Tibial artery (tissue), 4 donors: ENCODE results near the gene EIF1B.

Experiments
- DNase-seq, 2 donors: peaks; one replicate each; pipeline ENCODE4 v3.0.0-alpha.2; 2019
- H3K27ac ChIP-seq, 2 donors: fragments of 200-600 bp; sonication (generic) in 1 of 2; 1 replicate in 1 of 2; 2 replicates in 1 of 2; pipeline ENCODE4 v1.5.1; 2018 to 2019; ENCODE audit warnings: mild to moderate bottlenecking in 1 of 2
- H3K27me3 ChIP-seq, 2 donors: fragments of 200-600 bp; sonication (generic) in 1 of 2; one replicate each; pipeline versions ENCODE4 v1.5.1 to v1.6.0; 2016 to 2019
- H3K36me3 ChIP-seq, 3 donors: fragments of 200-600 bp; sonication (generic) in 2 of 3; one replicate each; pipeline ENCODE4 v1.5.1; 2016 to 2019; ENCODE audit warnings: mild to moderate bottlenecking in 2 of 3
- H3K4me1 ChIP-seq, 4 donors: fragments of 200-600 bp; sonication (generic) in 2 of 4; 1 replicate in 3 of 4; 2 replicates in 1 of 4; pipeline ENCODE4 v1.5.1; 2016 to 2019
- H3K4me3 ChIP-seq, 2 donors: fragments of 200-600 bp; sonication (generic) in 1 of 2; 1 replicate in 1 of 2; 2 replicates in 1 of 2; pipeline ENCODE4 v1.5.1; 2018 to 2019; ENCODE audit warnings: mild to moderate bottlenecking in 2 of 2
- H3K9me3 ChIP-seq, 3 donors: fragments of 200-600 bp; sonication (generic) in 1 of 3; one replicate each; pipeline ENCODE4 v1.5.1; 2016 to 2019
- CTCF ChIP-seq, 2 experiments: fragments of 200-600 bp in 1 of 2; fragments of 450-650 bp in 1 of 2; IDR thresholded peaks; one replicate each; pipeline ENCODE4 v1.5.1; 2017 to 2019; ENCODE audit warnings: antibody characterized with exemption in 2 of 2, mild to moderate bottlenecking in 1 of 2, moderate library complexity in 1 of 2
- intact Hi-C: fragments of 100-400 bp; cut with DNase I; formaldehyde crosslinking; loops from one replicate; pipeline ENCODE4 v1.15.0; 2023; ENCODE audit warnings: low total_unique reads

The EIF1B gene

GRCh38 chr3:40325465-40325864 lies 16.0 kb downstream of the EIF1B start:
- H3K27ac ChIP-seq = no peak overlapping the region
- H3K4me1 ChIP-seq = peaks cover 0 to 3% (median 1%) of the 10 kb centered on the region in 4 donors
- no peaks in the 10 kb centered on the region for H3K27me3 ChIP-seq
- H3K4me3 ChIP-seq = no peak overlapping the region
- DNase-seq = no peak
- no peaks in the 10 kb centered on the region for H3K36me3 ChIP-seq
- no peaks in the 10 kb centered on the region for H3K9me3 ChIP-seq
- intact Hi-C loops = no loop called here
- TF ChIP-seq CTCF (IDR thresholded peaks at IDR 0.05) = no peak

- Histone ChIP-seq H3K36me3 (no peaks in the 10 kb centered on the region), H3K4me3 (no peak overlapping the region), H3K27me3 (no peaks in the 10 kb centered on the region), H3K27ac (no peak overlapping the region), H3K4me1 (peaks cover 0 to 3% (median 1%) of the 10 kb centered on the region in 4 donors), H3K9me3 (no peaks in the 10 kb centered on the region)
- no peak for DNase-seq
- no peak for TF ChIP-seq CTCF (IDR thresholded peaks at IDR 0.05)
- intact Hi-C loops = no loop called here
Measured at GRCh38 chr3:40328374-40328773, 18.9 kb downstream of the EIF1B start.

GRCh38 chr3:40329071-40329470 lies 19.6 kb downstream of the EIF1B start:
- no peak for TF ChIP-seq CTCF (IDR thresholded peaks at IDR 0.05)
- no peaks in the 10 kb centered on the region for H3K27me3 ChIP-seq
- intact Hi-C loops = no loop called here
- no peaks in the 10 kb centered on the region for H3K9me3 ChIP-seq
- no peak for DNase-seq
- no peak overlapping the region for H3K4me3 ChIP-seq
- H3K27ac ChIP-seq = no peak overlapping the region
- peaks cover 0 to 3% (median 1%) of the 10 kb centered on the region in 4 donors for H3K4me1 ChIP-seq
- no peaks in the 10 kb centered on the region for H3K36me3 ChIP-seq

GRCh38 chr3:40332684-40333083 lies 23.2 kb downstream of the EIF1B start:
- no peak for TF ChIP-seq CTCF (IDR thresholded peaks at IDR 0.05)
- H3K27me3 ChIP-seq = no peaks in the 10 kb centered on the region
- DNase-seq = no peak

GRCh38 chr3:40333416-40333815 lies 23.9 kb downstream of the EIF1B start:
- Histone ChIP-seq H3K27me3 (no peaks in the 10 kb centered on the region), H3K9me3 (no peaks in the 10 kb centered on the region), H3K4me1 (no peaks in the 10 kb centered on the region), H3K36me3 (no peaks in the 10 kb centered on the region), H3K27ac (no peak overlapping the region), H3K4me3 (no peak overlapping the region)
- intact Hi-C loops = no loop called here
- no peak for DNase-seq
- no peak for TF ChIP-seq CTCF (IDR thresholded peaks at IDR 0.05)

More at GRCh38 chr3:40332684-40333083, 23.2 kb downstream of the EIF1B start:
- Histone ChIP-seq H3K36me3 (no peaks in the 10 kb centered on the region), H3K27ac (no peak overlapping the region), H3K4me1 (no peaks in the 10 kb centered on the region), H3K4me3 (no peak overlapping the region), H3K9me3 (no peaks in the 10 kb centered on the region)
- intact Hi-C loops = no loop called here

- Histone ChIP-seq H3K4me3 (no peak overlapping the region), H3K4me1 (no peaks in the 10 kb centered on the region), H3K27me3 (no peaks in the 10 kb centered on the region), H3K36me3 (no peaks in the 10 kb centered on the region), H3K9me3 (no peaks in the 10 kb centered on the region), H3K27ac (no peak overlapping the region)
- intact Hi-C loops = loop anchor here (2.0 kb wide), 1 partner anchor 1547 kb away; no protein-coding TSS in a partner anchor
- DNase-seq = no peak
- TF ChIP-seq CTCF (IDR thresholded peaks at IDR 0.05) = no peak
Measured at GRCh38 chr3:40333852-40334251, 24.3 kb downstream of the EIF1B start.
